IPS-15b (cell line): Measurements from ENCODE around the gene EFCAB7.

ENCODE experiments used
- H3K27me3 ChIP-seq: one replicate; pipeline ENCODE4 v1.6.1; 2013; ENCODE audit warnings: low read length; ENCODE audit not compliant: control insufficient read depth, insufficient read depth
- H3K36me3 ChIP-seq: one replicate; pipeline ENCODE4 v1.6.1; 2013; ENCODE audit warnings: low read length; ENCODE audit not compliant: control insufficient read depth, insufficient read depth
- H3K4me1 ChIP-seq: one replicate; pipeline ENCODE4 v1.6.1; 2013; ENCODE audit warnings: mild to moderate bottlenecking, low read length; ENCODE audit not compliant: control insufficient read depth, insufficient read depth
- H3K4me3 ChIP-seq: one replicate; pipeline ENCODE4 v1.5.1; 2013; ENCODE audit warnings: low read depth, low read length
- H3K9ac ChIP-seq: one replicate; pipeline ENCODE4 v1.6.1; 2013; ENCODE audit warnings: low read depth, mild to moderate bottlenecking, low read length
- H3K9me3 ChIP-seq: one replicate; pipeline ENCODE4 v1.6.1; 2013; ENCODE audit warnings: mild to moderate bottlenecking, low read length; ENCODE audit not compliant: control insufficient read depth, insufficient read depth

The EFCAB7 gene

GRCh38 chr1:63522891-63523728 lies at the start of gene EFCAB7, which contains the start of gene ITGB3BP:
Gene EFCAB7 (plus strand): TSS chr1:63523525. CDS start chr1:63525573, 2,048 bp downstream.
Gene ITGB3BP (minus strand): TSS chr1:63523225. CDS start chr1:63523133, 92 bp downstream.
- Histone ChIP-seq H3K9me3 (no peaks in the 10 kb centered on the region), H3K36me3 (no peaks in the 10 kb centered on the region), H3K9ac (peak within 1 kb of the TSS; percentile 84), H3K4me1 (peaks cover 3% of the 10 kb centered on the region), H3K27me3 (no peaks in the 10 kb centered on the region), H3K4me3 (peak within 1 kb of the TSS; percentile 89)

- Histone ChIP-seq H3K9ac (no peak overlapping the region), H3K4me1 (no peaks in the 10 kb centered on the region), H3K27me3 (no peaks in the 10 kb centered on the region), H3K36me3 (no peaks in the 10 kb centered on the region), H3K4me3 (no peak overlapping the region), H3K9me3 (no peaks in the 10 kb centered on the region)
These were observed 47.6 kb upstream of the EFCAB7 start for GRCh38 chr1:63475761-63476160.

DNA sequence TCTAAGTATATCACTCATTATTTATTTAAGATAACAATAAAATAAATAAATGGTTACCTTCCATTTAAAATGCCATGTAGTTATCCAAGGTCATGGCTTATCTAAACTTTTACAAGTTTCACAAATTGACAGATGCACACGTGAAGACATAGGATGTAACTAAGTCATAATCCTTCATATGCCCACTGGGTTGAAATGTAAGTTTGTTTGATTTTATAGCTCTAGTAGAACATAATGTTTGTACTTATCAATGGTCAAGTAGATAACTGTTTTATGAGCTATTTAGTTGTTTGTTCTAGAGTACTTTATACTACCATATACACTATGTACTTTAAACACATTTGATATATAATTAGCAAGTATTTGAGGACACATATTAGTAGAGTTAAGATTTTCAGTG lies 43.3 kb upstream of the EFCAB7 start:
- H3K4me1 ChIP-seq: no peaks in the 10 kb centered on the region
- no peak overlapping the region for H3K9ac ChIP-seq
- no peaks in the 10 kb centered on the region for H3K9me3 ChIP-seq
- no peaks in the 10 kb centered on the region for H3K27me3 ChIP-seq
- no peak overlapping the region for H3K4me3 ChIP-seq
- H3K36me3 ChIP-seq: no peaks in the 10 kb centered on the region

GRCh38 chr1:63486629-63487028 lies 36.7 kb upstream of the EFCAB7 start:
- H3K4me3 ChIP-seq: no peak overlapping the region
- H3K9ac ChIP-seq: no peak overlapping the region
- no peaks in the 10 kb centered on the region for H3K27me3 ChIP-seq
- H3K4me1 ChIP-seq: no peaks in the 10 kb centered on the region
- H3K9me3 ChIP-seq: no peaks in the 10 kb centered on the region
- H3K36me3 ChIP-seq: no peaks in the 10 kb centered on the region

DNA sequence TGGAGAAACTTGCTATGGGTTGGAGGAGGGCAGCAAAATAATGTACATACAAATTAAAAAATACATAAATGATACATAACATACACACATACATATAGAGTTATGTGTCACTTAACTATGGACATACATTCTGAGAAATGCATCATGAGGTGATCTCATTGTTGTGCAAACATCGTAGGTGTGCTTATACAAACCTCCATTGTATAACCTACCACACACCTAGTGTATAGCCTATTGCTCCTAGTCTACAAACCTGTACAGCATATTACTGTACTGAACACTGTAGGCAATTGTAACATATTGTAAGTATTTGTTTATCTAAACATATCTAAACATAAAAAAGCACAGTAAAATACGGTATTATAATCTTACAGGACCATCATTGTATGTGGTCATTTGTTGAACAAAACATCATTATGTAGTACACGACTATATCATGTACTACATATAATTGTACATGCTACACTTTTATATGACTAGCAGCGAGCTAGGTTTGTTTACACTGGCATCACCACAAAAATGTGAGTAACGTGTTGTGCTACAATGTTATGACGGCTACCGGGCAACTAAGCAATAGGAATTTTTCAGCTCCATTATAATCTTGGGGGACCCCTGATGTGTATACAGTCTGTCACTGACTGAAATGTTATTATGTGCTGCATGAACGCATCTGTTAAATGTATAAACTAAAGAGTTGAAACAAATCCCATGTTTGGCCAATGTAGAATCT lies 35.8 kb upstream of the EFCAB7 start:
- no peak overlapping the region for H3K4me3 ChIP-seq
- H3K9me3 ChIP-seq: no peaks in the 10 kb centered on the region

DNA sequence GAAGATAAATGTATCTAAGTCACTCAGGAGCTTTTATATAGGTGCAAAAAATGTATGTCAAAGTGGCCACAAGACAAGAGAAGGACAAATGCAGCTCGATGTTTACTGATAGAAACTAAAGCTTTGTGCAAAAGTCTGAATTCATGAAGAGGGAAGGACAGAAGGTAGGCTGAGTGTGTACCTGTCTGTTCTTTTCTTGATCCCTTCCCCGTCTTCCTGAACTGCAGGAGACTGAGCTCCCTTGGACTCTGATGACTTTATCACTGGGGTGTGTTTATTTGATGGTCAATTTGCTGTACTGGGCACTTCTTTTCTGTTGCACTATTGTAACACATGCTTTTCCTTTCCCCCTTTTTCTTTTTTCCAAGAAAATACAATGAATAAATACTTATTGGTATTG lies 25.7 kb upstream of the EFCAB7 start:
- no peaks in the 10 kb centered on the region for H3K9me3 ChIP-seq
- H3K36me3 ChIP-seq: no peaks in the 10 kb centered on the region
- H3K9ac ChIP-seq: no peak overlapping the region
- H3K4me3 ChIP-seq: no peak overlapping the region
- H3K27me3 ChIP-seq: no peaks in the 10 kb centered on the region
- no peaks in the 10 kb centered on the region for H3K4me1 ChIP-seq

More for the DNA sequence above, 35.8 kb upstream of the EFCAB7 start:
- H3K27me3 ChIP-seq: no peaks in the 10 kb centered on the region
- no peaks in the 10 kb centered on the region for H3K4me1 ChIP-seq
- no peak overlapping the region for H3K9ac ChIP-seq
- no peaks in the 10 kb centered on the region for H3K36me3 ChIP-seq

DNA sequence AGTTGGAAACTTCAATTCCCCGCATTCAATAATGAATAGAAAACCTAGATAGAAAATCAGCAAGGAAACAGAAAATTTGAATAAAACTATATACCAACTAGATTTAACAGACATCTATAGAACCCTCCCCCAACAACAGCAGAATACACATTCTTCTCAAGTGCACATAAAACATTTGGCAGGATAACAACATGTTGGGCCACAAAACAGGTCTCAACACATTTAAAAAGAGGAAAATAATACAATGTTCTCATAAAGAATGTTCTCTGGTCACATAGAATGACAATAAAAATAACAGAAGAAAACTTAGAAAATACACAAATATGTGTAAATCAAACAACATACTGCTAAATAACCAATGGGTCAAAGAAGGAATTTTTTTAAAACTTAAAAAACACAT lies 25.2 kb upstream of the EFCAB7 start:
- Histone ChIP-seq H3K9me3 (no peaks in the 10 kb centered on the region), H3K36me3 (no peaks in the 10 kb centered on the region), H3K4me3 (no peak overlapping the region), H3K9ac (no peak overlapping the region), H3K27me3 (no peaks in the 10 kb centered on the region), H3K4me1 (no peaks in the 10 kb centered on the region)

GRCh38 chr1:63501256-63501655 lies 22.1 kb upstream of the EFCAB7 start:
- Histone ChIP-seq H3K9ac (no peak overlapping the region), H3K36me3 (no peaks in the 10 kb centered on the region), H3K9me3 (no peaks in the 10 kb centered on the region), H3K4me3 (no peak overlapping the region), H3K4me1 (no peaks in the 10 kb centered on the region), H3K27me3 (no peaks in the 10 kb centered on the region)

DNA sequence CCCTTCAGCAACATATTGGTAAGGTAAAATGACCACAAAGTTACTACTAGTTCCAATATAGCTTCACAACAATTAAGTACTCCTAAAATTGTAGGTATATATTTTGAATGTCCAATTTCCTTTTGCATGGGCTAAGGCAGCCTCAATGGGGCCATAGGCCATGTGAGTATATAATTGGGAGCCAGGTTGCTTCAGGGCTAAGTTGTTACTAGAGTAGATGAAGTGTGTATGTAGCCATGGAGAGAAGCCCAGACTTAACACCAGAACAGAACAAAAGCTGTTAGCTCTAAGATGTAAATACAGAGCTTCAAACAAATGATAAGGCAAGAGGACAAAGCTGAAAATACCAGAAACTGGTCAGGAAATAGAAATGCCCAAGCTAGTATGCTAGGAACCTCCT lies 16.5 kb upstream of the EFCAB7 start:
- Histone ChIP-seq H3K9ac (no peak overlapping the region), H3K36me3 (peaks cover 10% of the 10 kb centered on the region), H3K4me3 (no peak overlapping the region)

DNA sequence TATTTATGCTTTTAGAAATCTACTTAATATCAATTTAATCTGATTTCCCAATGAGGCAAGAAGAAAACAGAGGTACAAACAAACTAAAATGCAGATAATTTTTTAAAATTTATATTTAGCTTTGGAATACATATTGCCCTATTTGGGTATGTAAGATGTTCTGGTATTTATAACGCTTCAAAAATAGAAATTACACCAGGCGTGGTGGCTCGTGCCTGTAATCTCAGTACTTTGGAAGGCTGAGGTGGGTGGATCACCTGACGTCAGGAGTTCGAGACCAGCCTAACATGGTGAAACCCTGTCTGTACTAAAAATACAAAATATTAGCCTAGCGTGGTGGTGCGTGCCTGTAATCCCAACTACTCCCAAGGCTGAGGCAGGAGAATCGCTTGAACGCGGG lies 13.6 kb upstream of the EFCAB7 start:
- Histone ChIP-seq H3K27me3 (no peaks in the 10 kb centered on the region), H3K4me3 (no peak overlapping the region), H3K4me1 (no peaks in the 10 kb centered on the region), H3K9me3 (no peaks in the 10 kb centered on the region), H3K36me3 (peaks cover 10% of the 10 kb centered on the region), H3K9ac (no peak overlapping the region)

More for the DNA sequence above, 16.5 kb upstream of the EFCAB7 start:
- Histone ChIP-seq H3K4me1 (no peaks in the 10 kb centered on the region), H3K9me3 (no peaks in the 10 kb centered on the region), H3K27me3 (no peaks in the 10 kb centered on the region)

- H3K9me3 ChIP-seq: no peaks in the 10 kb centered on the region
- H3K9ac ChIP-seq: no peak overlapping the region
- H3K4me1 ChIP-seq: no peaks in the 10 kb centered on the region
- H3K36me3 ChIP-seq: no peaks in the 10 kb centered on the region
- no peaks in the 10 kb centered on the region for H3K27me3 ChIP-seq
- H3K4me3 ChIP-seq: no peak overlapping the region
These were observed 10.7 kb upstream of the EFCAB7 start for GRCh38 chr1:63512584-63512983.

DNA sequence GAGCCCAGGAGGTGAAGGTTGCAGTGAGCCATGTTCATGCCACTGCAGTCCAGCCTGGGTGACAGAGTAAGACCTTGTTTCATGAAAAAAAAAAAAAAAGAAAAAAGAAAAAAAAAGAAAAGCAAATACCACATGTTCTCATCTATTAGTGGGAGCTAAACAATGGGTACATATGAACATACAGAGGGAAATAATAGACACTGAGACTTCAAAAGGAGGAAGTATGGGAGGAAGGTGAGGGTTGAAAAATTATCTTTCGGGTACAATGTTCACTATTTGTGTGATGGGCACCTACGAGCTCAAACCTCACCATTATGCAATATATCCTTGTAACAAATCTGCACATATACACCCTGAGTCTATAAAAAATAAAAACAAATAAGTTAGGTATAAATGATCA lies 6.7 kb upstream of the EFCAB7 start:
- H3K4me3 ChIP-seq: no peak overlapping the region
- H3K9ac ChIP-seq: no peak overlapping the region
- H3K4me1 ChIP-seq: no peaks in the 10 kb centered on the region
- no peaks in the 10 kb centered on the region for H3K36me3 ChIP-seq
- H3K27me3 ChIP-seq: no peaks in the 10 kb centered on the region
- no peaks in the 10 kb centered on the region for H3K9me3 ChIP-seq
